GM12878 (cell line): ENCODE results near the gene PSMC3. TPM values are rescaled to one million over a fixed set of nuclear protein-coding genes. Genes with fewer than 3 reads are reported as not detected.

ENCODE experiments used
- ATAC-seq: fragments of 200-7000 bp; cut with Tn5 transposase; 3 replicates; pipeline ENCODE4 v1.9.1; 2020; ENCODE audit warnings: mild to moderate bottlenecking, moderate library complexity
- BruUV-seq: library from RNA; stranded (reverse); fragments of 400-500 nt; replicated peaks from 2 replicates; lab custom pipeline; 2021; lab: Mats Ljungman, UMichigan
- CTCF ChIA-PET: fragments of 300-600 bp; sonication (Branson Sonifier 250); formaldehyde crosslinking; extraction: SDS; loops from one replicate; lab custom pipeline; 2021; ENCODE audit warnings: inconsistent platforms; lab: Yijun Ruan, JAX
- POLR2A ChIA-PET: fragments of 350-600 bp; formaldehyde crosslinking; extraction: SDS; loops from one replicate; lab custom pipeline; 2021; ENCODE audit warnings: inconsistent platforms; lab: Charles Lee
- RAD21 ChIA-PET: fragments of 300-600 bp; sonication (Branson Sonifier 250); formaldehyde crosslinking; loops from one replicate; lab custom pipeline; 2023; ENCODE audit warnings: antibody characterized with exemption; ENCODE audit not compliant: unreplicated experiment; lab: Charles Lee
- SMC1A ChIA-PET: fragments of 300-600 bp; sonication (Branson Sonifier 250); formaldehyde crosslinking; loops from one replicate; lab custom pipeline; 2023; ENCODE audit not compliant: unreplicated experiment, uncharacterized antibody; lab: Charles Lee
- DNase-seq: peaks from one replicate; pipeline ENCODE4 v3.0.0-alpha.2; 2011; ENCODE audit warnings: low read depth, low spot score
- FAIRE-seq: peaks from 3 replicates; lab custom pipeline; 2011; peaks lifted over from hg19 to GRCh38; lab: Jason Lieb, UNC
- H2AFZ ChIP-seq: 2 replicates; pipeline ENCODE4 v1.6.0; 2011; ENCODE audit warnings: low read depth, low read length, control low read depth; ENCODE audit not compliant: control insufficient read depth
- H3K27ac ChIP-seq: 2 replicates; pipeline ENCODE4 v1.5.1; 2011; ENCODE audit warnings: control low read depth; ENCODE audit not compliant: control insufficient read depth, insufficient read depth
- H3K27me3 ChIP-seq, 2 experiments: replicated peaks in 1 of 2; 2 replicates each; pipeline versions ENCODE4 v1.6.0 to v1.6.1; 2011; ENCODE audit warnings: low read length in 1 of 2; ENCODE audit not compliant: control insufficient read depth in 2 of 2, insufficient read depth in 2 of 2
- H3K36me3 ChIP-seq, 2 experiments: 2 replicates each; pipeline ENCODE4 v1.5.1; 2011; ENCODE audit warnings: low read length in 1 of 2; ENCODE audit not compliant: control insufficient read depth in 2 of 2, insufficient read depth in 2 of 2
- H3K4me1 ChIP-seq: 2 replicates; pipeline ENCODE4 v1.6.1; 2011; ENCODE audit warnings: mild to moderate bottlenecking, low read length, moderate library complexity, mixed read lengths; ENCODE audit not compliant: control insufficient read depth, insufficient read depth
- H3K4me2 ChIP-seq: 2 replicates; pipeline ENCODE4 v1.6.0; 2011; ENCODE audit warnings: control low read depth; ENCODE audit not compliant: control insufficient read depth, insufficient read depth
- H3K4me3 ChIP-seq: fragments of 200-600 bp; sonication (generic); 2 replicates; pipeline ENCODE4 v1.5.1; 2016
- H3K79me2 ChIP-seq: 2 replicates; pipeline ENCODE4 v1.6.0; 2011; ENCODE audit warnings: low read length; ENCODE audit not compliant: control insufficient read depth, insufficient read depth
- H3K9ac ChIP-seq: 2 replicates; pipeline ENCODE4 v1.8.0; 2011; ENCODE audit warnings: low read length, control low read depth, mixed read lengths; ENCODE audit not compliant: control insufficient read depth, insufficient read depth
- H3K9me3 ChIP-seq: replicated peaks from 3 replicates; pipeline ENCODE4 v1.5.1; 2011; ENCODE audit warnings: mild to moderate bottlenecking, low read length; ENCODE audit not compliant: control insufficient read depth, insufficient read depth
- H4K20me1 ChIP-seq: 2 replicates; pipeline ENCODE4 v1.6.0; 2011; ENCODE audit not compliant: control insufficient read depth, insufficient read depth
- EGR1 ChIP-seq, 2 experiments: IDR thresholded peaks; 1 replicate in 1 of 2; 2 replicates in 1 of 2; pipeline ENCODE4 v1.6.1; 2011 to 2012; ENCODE audit warnings: low read depth in 2 of 2, low read length in 2 of 2, borderline replicate concordance in 1 of 2, mild to moderate bottlenecking in 1 of 2, moderate library complexity in 1 of 2
- POLR2A ChIP-seq: IDR thresholded peaks from 2 replicates; pipeline ENCODE4 v1.6.1; 2011; ENCODE audit warnings: low read depth, mild to moderate bottlenecking, low read length
- ZNF384 ChIP-seq: IDR thresholded peaks from 2 replicates; pipeline ENCODE4 v1.6.1; 2012; ENCODE audit warnings: low read depth, mild to moderate bottlenecking, low read length, improper control_type of control experiment, borderline replicate concordance
- WGBS: methylation state at CpG from one replicate; pipeline ENCODE4 v1.1.6; 2016; ENCODE audit warnings: low lambda C conversion rate; ENCODE audit not compliant: insufficient replicate concordance, insufficient coverage; ENCODE audit errors: missing lambda C conversion rate; 5-methylcytosine and 5-hydroxymethylcytosine counted together
- in situ Hi-C: fragments of 300-500 bp; cut with MboI; formaldehyde crosslinking; loops from 9 replicates; pipeline ENCODE4 v1.14.3; 2018; ENCODE audit warnings: mixed read lengths
- intact Hi-C: fragments of 100-400 bp; cut with micrococcal nuclease; formaldehyde crosslinking; loops from one replicate; pipeline ENCODE4 v1.14.2; 2022; ENCODE audit not compliant: unreplicated experiment
- polyA plus RNA-seq, 11 experiments: library from polyadenylated mRNA; depleted of rRNA in 4 of 11; unstranded in 6 of 11; stranded (reverse) in 5 of 11; fragments of >200 nt; fragmentation: Nextera tagmentation in 4 of 11; fragmentation: Illumina TruSeq in 1 of 11; extraction: Ambion mirVana in 4 of 11; extraction: Trizol in 1 of 11; gene quantifications; 1 replicate in 1 of 11; 2 replicates in 10 of 11; pipeline versions ENCODE4 v1.2.1 to v1.2.3, GENCODE V29; 2011 to 2016; ENCODE audit warnings: inconsistent platforms in 2 of 11, missing spikeins in 2 of 11, low read depth in 1 of 11
- total RNA-seq, 4 experiments: library from RNA; depleted of rRNA in 3 of 4; stranded (reverse); fragments of >200 nt in 3 of 4; fragmentation: Illumina TruSeq in 1 of 4; extraction: Trizol in 1 of 4; gene quantifications; 2 replicates each; pipeline versions ENCODE4 v1.2.1 to v1.2.3, GENCODE V29; 2013 to 2021

The PSMC3 gene
- total and polyA plus RNA-seq, 10 of the 15 experiments (the other 5 are each of a cell fraction or from before 2014, with no cell fraction given): 39.5 to 289 (median 155) TPM

DNA sequence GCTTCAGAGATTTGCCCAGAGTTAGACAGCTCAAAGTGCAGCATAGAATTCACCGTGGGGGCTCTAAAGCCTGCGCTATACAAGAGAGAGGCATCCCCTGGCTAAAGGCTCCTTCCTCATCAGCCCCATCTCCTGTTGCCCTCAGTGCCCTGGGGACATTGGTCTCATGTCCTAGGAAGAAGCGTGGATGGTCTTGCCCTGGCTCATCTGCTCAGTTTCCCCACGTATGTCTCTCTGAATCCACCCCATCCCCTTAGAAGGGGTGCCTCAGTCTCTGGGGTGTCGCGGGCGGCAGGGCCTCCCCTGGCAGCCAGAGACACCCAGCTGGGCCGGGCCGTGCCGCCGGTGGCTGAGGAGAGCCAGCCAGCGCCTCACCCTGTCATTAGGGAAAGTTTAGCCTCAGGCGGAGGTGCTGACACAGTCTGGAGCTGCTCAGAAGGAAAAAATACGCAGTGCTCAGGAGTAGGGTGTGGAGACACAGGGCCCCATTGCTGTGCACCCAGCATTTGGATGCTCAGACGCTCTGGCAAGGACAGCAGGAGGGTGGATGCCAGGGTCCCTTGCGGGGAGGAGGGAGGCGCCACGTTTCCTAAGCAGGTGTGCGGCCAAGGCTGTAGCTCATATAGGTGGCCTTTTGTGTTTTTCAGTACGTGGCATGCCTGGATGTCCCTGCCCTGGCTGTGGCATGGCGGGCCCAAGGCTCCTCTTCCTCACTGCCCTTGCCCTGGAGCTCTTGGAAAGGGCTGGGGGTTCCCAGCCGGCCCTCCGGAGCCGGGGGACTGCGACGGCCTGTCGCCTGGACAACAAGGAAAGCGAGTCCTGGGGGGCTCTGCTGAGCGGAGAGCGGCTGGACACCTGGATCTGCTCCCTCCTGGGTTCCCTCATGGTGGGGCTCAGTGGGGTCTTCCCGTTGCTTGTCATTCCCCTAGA is 16.5 kb downstream of the PSMC3 start:
- BruUV-seq: no TSS peak
- Histone ChIP-seq H3K27me3 (no peaks in the 10 kb centered on the region), H3K4me1 (peaks cover 17% of the 10 kb centered on the region), H3K27ac (no peak overlapping the region), H3K79me2 (peaks cover 2% of the 10 kb centered on the region), H2AFZ (no peak overlapping the region), H4K20me1 (no peaks in the 10 kb centered on the region), H3K9me3 (no peaks in the 10 kb centered on the region), H3K9ac (peak overlapping the region; percentile 48; the same call in 1 of the 2 replicates), H3K36me3 (no peaks in the 10 kb centered on the region; a peak in 1 of 4 replicates), H3K4me3 (no peak overlapping the region), H3K4me2 (peak overlapping the region; percentile 77)
- FAIRE-seq: no peak
- TF ChIP-seq ZNF384 (no peak), POLR2A (0 out of 2 replicates have a peak, but pooled peaks have one; percentile 6), EGR1 (IDR thresholded peaks at IDR 0.05; ENCODE audit: borderline replicate concordance in 1 of 2, low read depth in 2 of 2, low read length in 2 of 2) (no peak)
- intact Hi-C loops (loop anchor here (2.0 to 10.0 kb wide), 3 partner anchors 85 to 445 kb away; partner anchors contain the start of gene MADD), in situ Hi-C loops (loop anchor here (5.0 kb wide), 1 partner anchor 37 kb away; no protein-coding TSS in a partner anchor)
- ATAC-seq: no peak
- CTCF ChIA-PET: interaction anchor here (0.5 to 7.4 kb wide), 15 partner anchors 12 to 444 kb away, joined by 3 to 161 read pairs (median 6); partner anchors contain the start of genes ACP2, ARFGAP2, MADD and PSMC3
- no peak for DNase-seq
- SMC1A ChIA-PET: interaction anchor here (1.2 to 3.4 kb wide), 4 partner anchors 34 to 139 kb away, joined by 3 to 35 read pairs (median 18); no protein-coding TSS in a partner anchor
- POLR2A ChIA-PET: interaction anchor here (1.2 to 1.5 kb wide), 4 partner anchors 9 to 195 kb away, joined by 4 to 6 read pairs (median 6); partner anchors contain the start of gene DDB2
- RAD21 ChIA-PET: interaction anchor here (0.7 to 3.8 kb wide), 9 partner anchors 10 to 196 kb away, joined by 3 to 24 read pairs (median 3); partner anchors contain the start of genes ACP2 and DDB2
- WGBS: 90% methylated on average over 31 of the region's 31 CpGs
